ENCODE data around the gene MYO1C. TPM values are rescaled to one million over a fixed set of nuclear protein-coding genes. Genes with fewer than 3 reads are reported as not detected.

MYO1C gene, protein sequence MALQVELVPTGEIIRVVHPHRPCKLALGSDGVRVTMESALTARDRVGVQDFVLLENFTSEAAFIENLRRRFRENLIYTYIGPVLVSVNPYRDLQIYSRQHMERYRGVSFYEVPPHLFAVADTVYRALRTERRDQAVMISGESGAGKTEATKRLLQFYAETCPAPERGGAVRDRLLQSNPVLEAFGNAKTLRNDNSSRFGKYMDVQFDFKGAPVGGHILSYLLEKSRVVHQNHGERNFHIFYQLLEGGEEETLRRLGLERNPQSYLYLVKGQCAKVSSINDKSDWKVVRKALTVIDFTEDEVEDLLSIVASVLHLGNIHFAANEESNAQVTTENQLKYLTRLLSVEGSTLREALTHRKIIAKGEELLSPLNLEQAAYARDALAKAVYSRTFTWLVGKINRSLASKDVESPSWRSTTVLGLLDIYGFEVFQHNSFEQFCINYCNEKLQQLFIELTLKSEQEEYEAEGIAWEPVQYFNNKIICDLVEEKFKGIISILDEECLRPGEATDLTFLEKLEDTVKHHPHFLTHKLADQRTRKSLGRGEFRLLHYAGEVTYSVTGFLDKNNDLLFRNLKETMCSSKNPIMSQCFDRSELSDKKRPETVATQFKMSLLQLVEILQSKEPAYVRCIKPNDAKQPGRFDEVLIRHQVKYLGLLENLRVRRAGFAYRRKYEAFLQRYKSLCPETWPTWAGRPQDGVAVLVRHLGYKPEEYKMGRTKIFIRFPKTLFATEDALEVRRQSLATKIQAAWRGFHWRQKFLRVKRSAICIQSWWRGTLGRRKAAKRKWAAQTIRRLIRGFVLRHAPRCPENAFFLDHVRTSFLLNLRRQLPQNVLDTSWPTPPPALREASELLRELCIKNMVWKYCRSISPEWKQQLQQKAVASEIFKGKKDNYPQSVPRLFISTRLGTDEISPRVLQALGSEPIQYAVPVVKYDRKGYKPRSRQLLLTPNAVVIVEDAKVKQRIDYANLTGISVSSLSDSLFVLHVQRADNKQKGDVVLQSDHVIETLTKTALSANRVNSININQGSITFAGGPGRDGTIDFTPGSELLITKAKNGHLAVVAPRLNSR
- total RNA-seq (2014; rRNA removed; shearing (Covaris generic)): 104 and 107 TPM in 2 replicates

DNA sequence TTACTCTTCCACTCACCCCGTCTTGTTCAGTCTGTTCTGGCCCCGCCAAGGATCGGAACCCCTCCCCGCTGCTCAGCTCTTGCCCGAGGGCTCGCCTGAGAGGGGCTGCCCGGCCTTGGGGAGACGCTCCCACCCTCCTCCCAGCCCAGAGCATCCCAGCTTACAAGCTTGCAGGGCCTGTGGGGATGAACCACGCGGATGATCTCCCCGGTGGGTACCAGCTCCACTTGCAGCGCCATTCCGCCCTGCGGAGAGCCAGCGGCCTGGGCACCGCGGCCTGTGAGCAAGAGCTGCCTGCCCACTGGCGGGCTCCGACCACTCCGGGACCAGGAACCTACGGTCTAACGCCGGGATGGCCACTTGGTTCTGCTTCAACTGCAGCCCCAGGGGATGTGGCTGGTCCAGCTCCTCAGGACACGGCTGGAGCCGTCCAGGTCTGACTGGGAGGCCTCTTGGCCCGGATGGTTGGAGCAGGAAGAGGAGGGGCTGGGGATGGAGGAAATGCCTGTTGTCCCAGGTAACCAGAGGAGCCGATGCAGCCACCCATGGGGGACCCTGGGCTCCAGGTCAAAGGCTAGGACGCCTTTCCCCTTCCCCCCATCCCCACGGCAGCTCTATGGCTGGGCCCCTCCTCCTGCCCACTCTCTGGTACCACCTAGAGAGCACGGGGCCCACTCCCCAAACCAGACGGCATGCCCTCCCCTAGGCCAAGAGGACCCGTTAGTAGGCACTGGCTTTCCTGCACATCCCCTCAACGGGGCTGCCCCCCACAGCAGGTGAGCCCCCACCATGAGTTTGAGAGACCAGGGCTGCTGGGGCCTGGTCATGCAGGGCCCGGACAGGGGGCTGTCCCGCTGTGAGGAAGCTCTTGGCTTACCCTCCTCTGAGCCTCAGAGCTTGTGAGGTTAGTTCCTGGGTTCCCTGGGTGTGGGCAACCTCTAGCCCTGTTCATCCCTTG is at the start of gene MYO1C:
Gene MYO1C (minus strand): TSS at position 438 of the 958 bp plus-strand sequence. CDS start 199 bp downstream, at position 239.

DNA sequence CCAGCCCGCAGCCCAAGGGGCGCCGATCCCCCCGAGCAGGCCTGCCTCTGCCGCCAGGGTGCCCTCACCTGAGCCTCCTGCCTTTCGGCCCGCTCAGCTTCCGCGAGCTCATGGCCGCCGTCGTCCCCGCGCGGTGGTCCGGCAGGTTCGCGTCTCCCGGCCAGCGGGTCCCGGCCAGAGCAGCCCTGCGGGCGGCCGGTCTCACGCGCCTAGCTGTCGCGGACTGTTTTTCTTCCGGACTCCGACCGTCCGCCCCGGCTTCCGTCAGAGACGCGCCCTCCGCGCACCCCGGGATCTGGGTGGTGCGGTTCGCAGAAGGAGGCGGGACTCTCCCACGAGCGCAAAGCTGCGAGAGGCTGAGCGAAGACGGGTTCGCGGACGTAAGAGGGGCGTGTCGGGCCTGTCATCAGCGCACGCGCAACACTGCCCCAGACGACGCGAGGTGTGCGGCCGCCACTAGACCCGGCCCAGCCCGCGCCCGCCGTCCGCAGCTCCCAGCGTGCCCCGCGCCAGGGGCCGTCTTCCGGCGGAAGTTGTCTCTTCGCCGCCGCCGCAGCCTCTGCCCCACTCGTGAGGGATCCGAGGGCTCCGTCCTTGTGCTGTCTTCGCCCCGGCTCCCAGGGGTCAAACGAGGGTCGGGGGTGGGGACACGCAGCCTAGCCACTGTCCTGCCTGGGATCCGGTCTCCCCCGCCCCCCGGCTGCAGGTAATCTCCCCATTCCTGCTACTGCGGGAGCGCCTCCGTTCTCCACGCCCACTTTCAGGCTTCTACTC is 24.1 kb upstream of the MYO1C start, which contains the start of gene INPP5K:
Gene INPP5K (minus strand): TSS at position 225 of the 774 bp plus-strand sequence. CDS start 113 bp downstream, at position 112.

DNA sequence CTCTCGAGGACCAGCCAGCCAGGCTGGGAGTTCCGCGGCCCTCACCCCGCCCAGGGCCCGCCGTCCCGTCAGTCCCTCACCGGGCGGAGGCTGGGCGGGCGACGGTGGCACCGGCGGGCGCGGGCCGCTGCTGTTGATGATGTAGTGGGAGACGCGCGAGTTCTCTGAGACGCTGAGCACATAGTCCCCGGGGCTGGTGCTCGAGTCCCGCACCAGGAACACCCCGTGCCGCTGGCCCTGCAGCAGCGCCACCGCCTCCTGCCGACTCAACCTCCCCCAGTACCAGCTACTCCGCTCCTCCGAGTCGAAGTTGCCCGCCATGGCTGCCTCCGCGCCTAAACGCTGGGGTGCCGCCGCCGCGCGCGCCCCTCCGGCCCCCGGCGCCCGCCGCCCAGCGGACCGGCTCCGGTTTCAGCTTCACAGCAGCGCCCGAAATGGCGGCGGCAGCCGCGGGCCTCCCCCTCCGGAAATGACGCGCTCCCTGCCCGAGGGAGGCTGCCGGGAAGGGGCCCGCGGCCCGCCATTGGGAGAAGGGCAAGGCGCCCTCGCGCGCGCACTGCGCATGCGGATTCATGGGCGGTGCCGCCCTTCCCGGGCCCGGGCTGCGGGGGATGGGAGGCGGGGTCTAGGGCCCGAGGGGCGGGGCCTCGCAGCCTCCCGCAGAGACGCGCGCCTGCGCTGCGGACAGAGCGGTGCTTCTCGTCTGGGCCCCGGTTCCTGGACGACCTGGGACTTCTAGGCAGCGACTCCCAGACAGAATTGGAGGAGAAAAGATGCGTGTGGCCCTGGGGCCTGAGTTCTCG is 36.5 kb downstream of the MYO1C start, which contains the start of gene CRK:
Gene CRK (minus strand): TSS at position 436 of the 803 bp plus-strand sequence. CDS start 115 bp downstream, at position 321.

Other genes with a start within 250 kb of the MYO1C start
- not detected in 2 replicates for gene BHLHA9, start 222.2 kb downstream of the MYO1C start, total RNA-seq (2014; rRNA removed; shearing (Covaris generic))
- not detected in 2 replicates for gene TRARG1, start 213.0 kb downstream of the MYO1C start, total RNA-seq (2014; rRNA removed; shearing (Covaris generic))
- gene YWHAE, start 92.5 kb downstream of the MYO1C start, total RNA-seq (2014; rRNA removed; shearing (Covaris generic)): 480 and 534 TPM in 2 replicates
- gene CRK, start 36.5 kb downstream of the MYO1C start, total RNA-seq (2014; rRNA removed; shearing (Covaris generic)): 46.2 and 47.9 TPM in 2 replicates
- gene INPP5K, start 23.9 kb upstream of the MYO1C start, total RNA-seq (2014; rRNA removed; shearing (Covaris generic)): 61.0 and 73.0 TPM in 2 replicates
- 40.1 and 46.4 TPM in 2 replicates for gene PITPNA, start 70.1 kb upstream of the MYO1C start, total RNA-seq (2014; rRNA removed; shearing (Covaris generic))
- 0.77 and 1.4 TPM in 2 replicates for gene SLC43A2, start 136.1 kb upstream of the MYO1C start, total RNA-seq (2014; rRNA removed; shearing (Covaris generic))
- gene SCARF1, start 153.0 kb upstream of the MYO1C start, total RNA-seq (2014; rRNA removed; shearing (Covaris generic)): 0.19 and 0.41 TPM in 2 replicates
- 13.8 and 17.3 TPM in 2 replicates for gene RILP, start 157.2 kb upstream of the MYO1C start, total RNA-seq (2014; rRNA removed; shearing (Covaris generic))
- 113 and 118 TPM in 2 replicates for gene PRPF8, start 192.2 kb upstream of the MYO1C start, total RNA-seq (2014; rRNA removed; shearing (Covaris generic))
- gene TLCD2, start 217.7 kb upstream of the MYO1C start, total RNA-seq (2014; rRNA removed; shearing (Covaris generic)): 2.9 and 3.1 TPM in 2 replicates
- gene WDR81, start 232.0 kb upstream of the MYO1C start, total RNA-seq (2014; rRNA removed; shearing (Covaris generic)): 18.7 and 26.5 TPM in 2 replicates

All from A375 (cell line).